ENCODE measurements around the gene PPIL4. TPM values are rescaled to one million over a fixed set of nuclear protein-coding genes. Genes with fewer than 3 reads are reported as not detected.
A peak's percentile ranks its signal among the peaks of the same experiment; 100 is the strongest.

The PPIL4 gene
- 10 to 100 TPM; 18.1 to 23.3 TPM for total RNA-seq
- long read RNA-seq, transcript PPIL4-201 (13 exons, 2,232 nt): major isoform, 31 of 37 reads
- long read RNA-seq, partial matches to known transcripts: 3 of 37 reads
- long read RNA-seq, other reads (novel, unspliced or antisense): 3 of 37 reads

GRCh38 chr6:149545754-149546471 is at the start of gene PPIL4:
PPIL4 (minus strand) TSS chr6:149546043; CDS start chr6:149546005, 38 bp downstream.
- DNase-seq (peak; percentile 98), ATAC-seq (peak; percentile 98 to 99)
- intact Hi-C loops (cut with DNase I): no loop called here

- DNase-seq: no peak
- ATAC-seq: no peak
- intact Hi-C loops (cut with DNase I): no loop called here
Observed at GRCh38 chr6:149593408-149593807, 47.6 kb upstream of the PPIL4 start.

GRCh38 chr6:149592983-149593382 is 47.1 kb upstream of the PPIL4 start:
- intact Hi-C loops (cut with DNase I): no loop called here
- DNase-seq (no peak), ATAC-seq (no peak)

GRCh38 chr6:149586149-149586548 is 40.3 kb upstream of the PPIL4 start:
- DNase-seq (no peak), ATAC-seq (no peak)
- intact Hi-C loops (cut with DNase I): no loop called here

GRCh38 chr6:149581349-149581748 is 35.5 kb upstream of the PPIL4 start:
- intact Hi-C loops (cut with DNase I): no loop called here
- DNase-seq (no peak), ATAC-seq (no peak)

GRCh38 chr6:149580880-149581279 is 35.0 kb upstream of the PPIL4 start:
- intact Hi-C loops (cut with DNase I): no loop called here
- DNase-seq (no peak), ATAC-seq (no peak)

GRCh38 chr6:149567945-149568585 is 22.2 kb upstream of the PPIL4 start:
- ATAC-seq (no peak), DNase-seq (no peak)
- intact Hi-C loops (cut with DNase I): no loop called here

- intact Hi-C loops (cut with DNase I): no loop called here
- no peak for DNase-seq
- ATAC-seq: no peak
Observed at GRCh38 chr6:149567194-149567586, 21.3 kb upstream of the PPIL4 start.

GRCh38 chr6:149566410-149567193 is 20.8 kb upstream of the PPIL4 start:
- intact Hi-C loops (cut with DNase I): loop anchor here in 1 of 2 donors (1.0 kb wide), 1 partner anchor 19 kb away; no protein-coding TSS in a partner anchor
- ATAC-seq (peak; percentile 50 to 59), DNase-seq (peak; percentile 53)

GRCh38 chr6:149565527-149566409 is 19.9 kb upstream of the PPIL4 start, which contains the start of gene GINM1:
GINM1 (plus strand) TSS chr6:149566375; CDS start chr6:149566415, 40 bp downstream.
- intact Hi-C loops (cut with DNase I): loop anchor here in 1 of 2 donors (1.0 kb wide), 1 partner anchor 18 kb away; no protein-coding TSS in a partner anchor
- peak; percentile 92 for DNase-seq
- peak; percentile 96 to 97 for ATAC-seq

GRCh38 chr6:149563928-149564325 is 18.1 kb upstream of the PPIL4 start:
- ATAC-seq (no peak), DNase-seq (no peak)
- intact Hi-C loops (cut with DNase I): no loop called here

- DNase-seq (no peak), ATAC-seq (no peak)
- intact Hi-C loops (cut with DNase I): no loop called here
Observed at GRCh38 chr6:149563203-149563927, 17.5 kb upstream of the PPIL4 start.

- intact Hi-C loops (cut with DNase I): no loop called here
- ATAC-seq (no peak), DNase-seq (no peak)
Observed at GRCh38 chr6:149560736-149561135, 14.9 kb upstream of the PPIL4 start.

- ATAC-seq: no peak
- intact Hi-C loops (cut with DNase I): no loop called here
Observed at GRCh38 chr6:149559389-149559788, 13.5 kb upstream of the PPIL4 start.

GRCh38 chr6:149558029-149558428 is 12.2 kb upstream of the PPIL4 start:
- intact Hi-C loops (cut with DNase I): no loop called here
- DNase-seq: no peak

More at GRCh38 chr6:149559389-149559788, 13.5 kb upstream of the PPIL4 start:
- DNase-seq: no peak

GRCh38 chr6:149551920-149552319 is 6.1 kb upstream of the PPIL4 start:
- no peak for ATAC-seq
- DNase-seq: no peak
- intact Hi-C loops (cut with DNase I): no loop called here

More at GRCh38 chr6:149558029-149558428, 12.2 kb upstream of the PPIL4 start:
- ATAC-seq: no peak

- intact Hi-C loops (cut with DNase I): no loop called here
- DNase-seq (peak; percentile 53), ATAC-seq (peak; percentile 25 to 60)
Observed at GRCh38 chr6:149545258-149545753, 537 bp downstream of the PPIL4 start.
